ENCODE results near the gene MFRP.
A peak's percentile ranks its signal among the peaks of the same experiment; 100 is the strongest.

MFRP gene

GRCh38 chr11:119356349-119357031, 10.0 kb upstream of the MFRP start:
- peak; percentile 20 to 63 (median 46) for DNase-seq

DNA sequence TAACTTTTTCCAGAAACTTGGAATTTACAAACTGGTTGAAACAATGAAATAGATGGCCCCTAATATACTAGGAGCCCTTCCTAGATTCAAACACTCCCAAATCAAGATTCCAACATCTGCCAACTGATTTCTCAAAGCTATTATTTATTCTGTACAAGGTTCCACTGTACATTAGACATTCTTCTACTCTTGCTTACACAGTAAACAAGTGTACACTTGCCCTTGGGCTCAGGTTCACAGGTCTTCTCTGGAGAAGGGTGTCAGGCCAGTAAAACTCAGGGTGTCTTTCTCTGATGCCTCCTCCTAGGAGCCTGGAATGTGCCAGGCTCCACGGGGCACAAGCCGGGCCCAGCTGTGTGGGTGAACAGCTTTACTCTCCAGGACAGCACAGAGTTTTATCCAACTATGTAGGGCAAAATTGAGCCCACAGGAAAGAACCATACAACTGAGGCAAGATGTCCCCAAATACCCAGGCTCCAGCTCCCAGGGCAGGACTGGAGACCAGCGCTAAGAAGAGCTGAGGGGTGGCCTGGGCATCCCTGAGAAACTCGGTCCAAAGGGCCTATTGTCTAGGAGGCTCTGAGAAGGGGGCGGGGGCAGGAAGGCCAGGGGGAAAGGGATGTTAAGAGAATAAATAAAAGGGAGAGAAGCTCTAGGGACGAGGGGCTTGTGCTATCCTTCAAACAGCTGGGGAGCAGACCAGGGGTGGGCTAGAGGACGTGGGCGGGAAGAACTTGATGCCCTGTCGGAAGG, 8.8 kb upstream of the MFRP start:
- DNase-seq = no peak

GRCh38 chr11:119352857-119353260, 6.4 kb upstream of the MFRP start:
- DNase-seq = no peak

- DNase-seq = no peak
Observed at GRCh38 chr11:119351232-119351631, 4.7 kb upstream of the MFRP start.

- DNase-seq = no peak
Observed at GRCh38 chr11:119350302-119350701, 3.8 kb upstream of the MFRP start.

DNA sequence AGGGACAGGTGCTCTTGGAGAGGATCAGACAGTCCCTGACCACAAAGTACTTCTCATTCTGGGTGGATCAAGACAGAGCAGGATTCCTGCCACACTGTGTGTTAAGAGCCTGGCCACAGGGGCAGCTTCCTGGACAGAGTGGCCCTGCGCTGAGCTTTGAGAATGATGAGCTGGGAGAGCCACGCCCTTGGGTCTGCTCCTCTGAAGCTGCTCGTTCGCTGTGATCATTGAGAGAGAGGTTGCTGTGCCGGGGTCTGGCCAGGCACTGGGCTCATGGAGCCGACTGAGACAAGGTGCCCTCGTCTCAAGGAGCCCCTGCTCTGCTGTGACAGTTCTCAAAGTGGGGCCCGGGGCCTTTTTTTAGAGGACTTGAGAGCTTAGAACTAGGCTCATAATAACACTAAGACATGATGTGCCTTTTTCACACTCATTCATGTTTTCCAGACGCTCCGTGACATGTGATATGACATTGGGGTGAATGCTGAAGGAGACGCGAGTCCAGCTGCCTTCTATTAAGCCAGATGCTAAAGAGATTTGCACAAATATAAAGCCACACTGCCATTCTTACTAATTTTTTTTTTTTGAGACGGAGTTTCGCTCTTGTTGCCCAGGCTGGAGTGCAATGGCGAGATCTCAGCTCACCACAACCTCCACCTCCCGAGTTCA, 1.6 kb upstream of the MFRP start:
- no peak for DNase-seq

DNA sequence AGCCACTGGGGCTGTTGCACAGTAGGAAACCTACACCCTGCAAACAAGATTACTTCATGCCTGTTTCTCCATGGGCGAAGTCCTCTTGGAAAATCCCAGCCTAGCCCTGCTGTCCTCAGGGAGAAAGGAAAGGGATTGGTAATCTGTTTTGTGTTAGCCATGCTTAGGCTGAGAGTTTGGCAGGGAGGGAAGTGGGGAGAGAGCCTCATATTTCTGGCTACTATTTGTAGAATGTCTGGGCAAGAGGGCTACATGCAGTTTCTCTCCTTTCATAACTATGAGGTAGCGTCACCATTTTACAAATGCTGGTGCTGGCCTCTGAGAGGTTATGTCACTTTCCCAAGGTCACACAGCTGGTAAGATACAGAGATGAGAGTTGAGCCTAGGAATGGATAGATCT, 737 bp upstream of the MFRP start:
- DNase-seq = no peak

DNA sequence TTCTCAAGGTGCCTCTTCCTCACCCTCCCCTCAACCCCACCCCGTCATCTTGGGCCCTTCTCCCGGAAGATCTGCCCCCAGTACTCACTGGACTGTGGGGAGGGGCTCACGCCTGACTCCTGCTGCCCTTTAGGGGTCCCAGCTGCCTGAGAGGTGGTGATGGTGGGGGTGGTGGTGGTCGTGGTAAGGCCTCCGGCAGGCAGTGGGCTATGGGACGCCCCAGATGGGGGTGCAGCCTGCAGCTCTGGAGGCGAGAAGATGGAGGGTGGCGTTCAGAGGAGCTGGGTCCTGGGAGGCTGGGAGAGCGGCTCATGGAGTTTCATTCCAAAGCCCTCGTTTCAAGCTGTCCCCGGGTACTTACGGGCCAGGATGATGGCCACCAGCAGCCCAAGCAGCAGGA, 820 bp downstream of the MFRP start:
- no peak for DNase-seq

DNA sequence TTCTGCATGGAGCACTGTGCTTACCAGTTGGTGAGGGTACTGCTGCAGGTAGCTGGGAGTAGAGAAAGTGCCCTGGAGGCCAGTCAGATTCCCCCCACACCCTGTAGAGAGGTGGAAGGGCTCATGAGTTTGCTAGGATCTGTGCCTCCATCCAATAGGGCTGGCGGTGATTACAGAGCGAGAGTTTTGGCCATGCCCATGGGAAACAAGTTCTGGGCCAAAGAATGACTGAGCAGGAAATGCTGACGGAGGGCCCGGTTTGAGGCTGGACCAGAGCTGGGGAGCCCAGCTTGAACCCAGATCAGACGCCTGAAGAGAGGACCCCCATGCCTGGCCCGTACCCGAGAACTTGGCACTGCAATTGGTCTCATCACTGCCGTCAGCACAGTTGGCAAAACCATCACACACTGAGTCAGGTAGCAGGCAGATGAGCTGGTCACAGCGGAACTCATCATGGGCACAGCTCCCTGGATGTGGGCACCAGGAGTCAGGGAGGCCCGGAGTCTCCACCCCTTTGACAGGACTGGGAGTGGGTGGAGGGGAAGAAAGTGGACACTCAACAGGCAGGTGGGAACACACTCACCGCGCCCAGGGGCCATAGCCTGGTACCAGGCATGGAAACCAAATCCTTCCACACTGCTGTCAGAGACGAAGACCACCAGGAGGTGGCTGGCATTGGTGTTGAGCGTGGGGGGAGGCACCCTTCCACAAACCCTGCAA, 2.1 kb downstream of the MFRP start:
- DNase-seq = no peak

- DNase-seq = no peak
Observed at GRCh38 chr11:119343726-119344125, 2.8 kb downstream of the MFRP start.

DNA sequence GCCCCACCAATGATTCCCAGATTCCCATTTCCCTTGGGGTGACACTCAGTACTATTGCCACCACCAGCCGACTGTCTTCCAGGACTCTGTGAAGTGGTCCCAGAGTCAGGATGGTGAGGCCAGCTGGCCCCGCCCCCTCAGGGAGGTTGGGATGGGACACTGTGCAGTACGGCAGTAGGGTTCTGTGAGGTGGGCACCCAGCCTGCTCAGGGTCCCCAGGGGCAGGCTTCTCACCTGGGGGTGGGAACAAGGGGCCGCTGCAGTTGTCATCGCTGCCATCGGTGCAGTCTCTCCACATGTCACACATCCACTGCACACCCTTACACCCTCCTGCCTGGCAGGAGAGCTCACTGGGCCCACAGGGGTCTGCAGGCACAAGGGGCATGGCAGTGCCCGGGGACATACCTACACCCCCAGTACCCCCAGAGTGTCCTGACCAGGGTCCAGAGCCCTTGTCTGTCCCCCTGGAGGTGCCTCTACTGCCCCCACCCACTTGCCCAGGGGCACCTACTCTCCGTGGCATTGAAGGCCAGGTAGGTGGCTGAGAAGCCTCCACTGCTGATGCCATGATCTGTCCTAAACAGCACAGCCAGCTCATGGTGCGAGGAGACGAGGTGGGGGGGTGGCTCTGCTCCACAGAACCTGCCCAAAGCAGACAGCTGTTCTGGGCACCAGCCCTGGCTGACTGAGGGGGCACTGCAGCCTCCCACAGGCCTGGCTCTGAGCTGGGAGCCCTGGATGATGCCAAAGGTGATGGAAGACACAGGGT, 4.0 kb downstream of the MFRP start:
- DNase-seq = no peak

GRCh38 chr11:119342023-119342300, 4.5 kb downstream of the MFRP start:
- DNase-seq = no peak

DNA sequence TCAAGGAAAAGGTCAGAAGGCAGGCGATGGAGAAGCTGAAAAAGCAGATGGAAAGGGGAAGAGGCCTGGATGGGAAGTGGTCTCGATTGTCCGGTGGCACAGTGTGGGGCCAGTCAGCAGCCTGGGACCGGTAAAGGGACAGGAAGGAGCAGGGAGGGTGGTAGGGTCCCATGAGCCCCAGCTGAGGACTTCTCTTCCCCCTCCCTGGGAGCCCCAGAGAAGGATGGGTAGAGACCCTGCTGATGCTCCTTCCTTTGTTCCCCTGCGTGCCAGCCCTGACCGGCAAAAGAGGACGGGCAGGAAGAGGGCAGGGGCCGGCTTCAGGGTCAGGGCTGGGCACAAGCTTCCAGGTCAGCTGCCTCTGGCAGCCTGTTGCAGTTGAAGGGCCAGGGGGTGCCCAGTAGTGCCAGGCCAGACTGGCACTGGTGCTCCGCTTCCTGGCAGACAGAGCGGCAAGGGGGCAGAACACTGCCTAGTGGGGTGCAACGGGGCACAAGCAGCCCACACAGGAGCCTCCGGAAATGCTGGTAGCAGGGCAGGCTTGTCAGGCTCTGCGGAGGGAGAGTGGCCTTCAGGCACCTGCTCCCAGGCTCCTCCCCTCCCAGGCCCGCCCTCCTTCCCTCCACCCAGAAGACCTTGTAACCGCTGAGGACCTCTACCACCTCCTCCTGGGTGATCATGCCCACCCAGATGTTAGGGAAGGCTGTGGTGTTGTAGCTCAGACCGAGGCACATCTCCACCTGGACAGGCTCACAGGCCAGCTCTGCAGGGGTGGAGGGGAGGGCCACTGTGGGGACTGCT, 5.1 kb downstream of the MFRP start:
- DNase-seq = no peak

- DNase-seq = no peak
Observed at GRCh38 chr11:119340335-119341221, 5.9 kb downstream of the MFRP start, which contains the start of gene C1QTNF5. Gene C1QTNF5, minus strand, starts transcription at chr11:119340883. Its CDS starts 486 bp downstream, at chr11:119340397.

- peak in 2 of 4 experiments; percentile 21 to 22 for DNase-seq
Observed at GRCh38 chr11:119339589-119340334, 6.7 kb downstream of the MFRP start.

- no peak for DNase-seq
Observed at GRCh38 chr11:119338965-119339588, 7.4 kb downstream of the MFRP start.

- DNase-seq = peak in 3 of 4 experiments; percentile 23 to 53 (median 25)
Observed at GRCh38 chr11:119338318-119338890, 8.1 kb downstream of the MFRP start.

DNA sequence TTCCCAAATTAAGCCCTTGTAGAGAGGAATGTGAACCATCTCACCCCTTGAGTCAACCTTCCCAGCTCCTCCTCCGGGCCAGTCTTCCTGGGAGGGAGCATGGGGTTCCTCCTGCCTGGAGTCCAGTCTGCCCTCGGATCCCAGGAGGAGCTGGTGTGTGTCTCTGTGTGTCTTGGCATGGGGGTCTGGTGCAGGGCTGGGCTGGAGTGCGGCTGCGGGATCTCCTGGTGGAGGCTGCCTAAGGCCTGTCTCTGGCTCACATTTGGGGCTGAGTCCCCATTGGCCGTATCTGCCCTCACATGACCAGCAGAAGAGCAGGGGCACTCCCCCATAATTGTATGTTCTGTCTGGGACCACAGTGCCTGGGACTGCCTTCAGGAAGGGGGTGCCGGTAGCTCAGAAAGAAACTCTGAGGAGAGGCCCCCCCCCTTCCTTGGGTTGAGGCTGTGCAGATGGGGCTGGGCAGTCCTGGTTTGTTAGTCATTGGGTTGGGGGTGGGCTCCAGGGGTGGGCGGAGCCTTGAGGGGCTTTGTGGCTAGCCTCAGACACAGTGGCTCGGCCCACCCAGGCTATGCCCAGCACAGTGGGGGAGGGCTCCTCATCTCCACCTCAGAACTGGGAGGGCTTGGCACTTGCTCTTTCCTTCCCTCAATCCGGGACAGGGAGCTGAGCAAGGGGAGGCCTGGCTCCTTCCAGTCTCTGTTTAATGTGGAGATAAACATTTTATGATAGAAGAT, 8.8 kb downstream of the MFRP start:
- DNase-seq = no peak

Data from activated naive CD4-positive, alpha-beta T cell (primary cell).